MCF 10A (cell line): ENCODE data around the gene ZNF100. TPM values are rescaled to one million over a fixed set of nuclear protein-coding genes. Genes with fewer than 3 reads are reported as not detected.
"Not testable (repeated sequence)": the region's sequence is repeated elsewhere in the genome, so short reads cannot be mapped to it uniquely, and the experiment has no call there.

Experiments
- BruUV-seq: library from RNA; stranded (reverse); fragments of 400-500 nt; replicated peaks from 2 replicates; lab custom pipeline; 2021; lab: Mats Ljungman, UMichigan
- CTCF ChIA-PET: fragments of 300-600 bp; sonication (Branson Sonifier 250); formaldehyde crosslinking; extraction: SDS; loops from one replicate; lab custom pipeline; 2021; ENCODE audit warnings: antibody characterized with exemption, inconsistent platforms; lab: Yijun Ruan, JAX
- POLR2A ChIA-PET: fragments of 300-600, 350-650 bp; sonication (Branson Sonifier 250); formaldehyde crosslinking; extraction: SDS; loops from one replicate; lab custom pipeline; 2020; ENCODE audit warnings: antibody characterized with exemption, inconsistent platforms; lab: Yijun Ruan, JAX
- DNase-seq: peaks from one replicate; pipeline ENCODE4 v3.0.0-alpha.2; 2018; ENCODE audit not compliant: unreplicated experiment
- H3K27ac Mint-ChIP-seq: one replicate; pipeline ENCODE4 v1.8.0; 2022; ENCODE audit warnings: mild to moderate bottlenecking, low read depth, mixed read lengths; ENCODE audit not compliant: unreplicated experiment
- H3K27me3 Mint-ChIP-seq: one replicate; pipeline ENCODE4 v1.8.0; 2022; ENCODE audit warnings: mixed read lengths; ENCODE audit not compliant: insufficient read depth, unreplicated experiment
- H3K36me3 Mint-ChIP-seq: one replicate; pipeline ENCODE4 v1.8.0; 2022; ENCODE audit warnings: mild to moderate bottlenecking, moderate library complexity, mixed read lengths; ENCODE audit not compliant: insufficient read depth, unreplicated experiment
- H3K4me1 Mint-ChIP-seq: one replicate; pipeline ENCODE4 v1.8.0; 2022; ENCODE audit warnings: mixed read lengths; ENCODE audit not compliant: insufficient read depth, unreplicated experiment
- H3K4me3 Mint-ChIP-seq: one replicate; pipeline ENCODE4 v1.8.0; 2022; ENCODE audit warnings: mild to moderate bottlenecking, moderate library complexity, mixed read lengths; ENCODE audit not compliant: unreplicated experiment
- H3K9me3 Mint-ChIP-seq: one replicate; pipeline ENCODE4 v1.8.0; 2022; ENCODE audit warnings: mixed read lengths; ENCODE audit not compliant: unreplicated experiment
- CTCF ChIP-seq: fragments of 200-600 bp; IDR thresholded peaks from one replicate; pipeline ENCODE4 v1.8.0; 2022; ENCODE audit warnings: antibody characterized with exemption, mild to moderate bottlenecking; ENCODE audit not compliant: unreplicated experiment
- intact Hi-C: fragments of 100-400 bp; cut with micrococcal nuclease; formaldehyde crosslinking; loops from 2 replicates; pipeline ENCODE4 v1.14.1; 2022
- total RNA-seq: library from RNA; stranded (reverse); gene quantifications from 2 replicates; pipeline ENCODE4 v1.2.3, GENCODE V29; 2022

Gene ZNF100
- total RNA-seq, 1 experiment from 2014 or later = 9.3 TPM

GRCh38 chr19:21758296-21758695 lies 9.1 kb downstream of the ZNF100 start:
- TF ChIP-seq CTCF = no peak
- Mint-ChIP-seq H3K4me3 (no peak overlapping the region), H3K36me3 (peaks cover 48% of the 10 kb centered on the region), H3K4me1 (no peaks in the 10 kb centered on the region), H3K27me3 (no peaks in the 10 kb centered on the region), H3K27ac (no peak overlapping the region), H3K9me3 (peaks cover 15% of the 10 kb centered on the region)
- intact Hi-C loops = no loop called here
- DNase-seq = no peak
- ChIA-PET CTCF (no interaction called here), POLR2A (no interaction called here)
- BruUV-seq = no TSS peak

- BruUV-seq, POLR2A ChIA-PET, H3K27ac Mint-ChIP-seq, DNase-seq, H3K4me3 Mint-ChIP-seq, H3K27me3 Mint-ChIP-seq, intact Hi-C loops, H3K4me1 Mint-ChIP-seq: not testable (repeated sequence)
- Mint-ChIP-seq H3K36me3 (peaks cover 42% of the 10 kb centered on the region), H3K9me3 (peaks cover 15% of the 10 kb centered on the region)
- CTCF ChIA-PET = interaction anchor here (0.6 kb wide), 1 partner anchor 30 kb away, joined by 3 read pairs; no protein-coding TSS in a partner anchor
These were observed 11.8 kb downstream of the ZNF100 start for GRCh38 chr19:21755555-21755954.

- intact Hi-C loops = no loop called here
- Mint-ChIP-seq H3K36me3 (peaks cover 48% of the 10 kb centered on the region), H3K27me3 (no peaks in the 10 kb centered on the region), H3K27ac (no peak overlapping the region), H3K4me3 (no peak overlapping the region), H3K9me3 (peaks cover 10% of the 10 kb centered on the region), H3K4me1 (no peaks in the 10 kb centered on the region)
- no TSS peak for BruUV-seq
- no peak for TF ChIP-seq CTCF
- POLR2A ChIA-PET = interaction anchor here (0.9 to 1.3 kb wide), 2 partner anchors 16 to 21 kb away, joined by 3 to 5 read pairs; partner anchors contain the start of gene ZNF100
- CTCF ChIA-PET = interaction anchor here (0.6 to 0.8 kb wide), 3 partner anchors 17 to 343 kb away, joined by 3 read pairs; no protein-coding TSS in a partner anchor
- DNase-seq = no peak
These were observed 16.0 kb downstream of the ZNF100 start for GRCh38 chr19:21751384-21751783.

- Mint-ChIP-seq H3K36me3 (peaks cover 48% of the 10 kb centered on the region), H3K4me3 (no peak overlapping the region), H3K27me3 (no peaks in the 10 kb centered on the region), H3K4me1 (no peaks in the 10 kb centered on the region), H3K9me3 (peaks cover 8% of the 10 kb centered on the region), H3K27ac (no peak overlapping the region)
- CTCF ChIA-PET = no interaction called here
- POLR2A ChIA-PET = interaction anchor here (0.9 to 1.3 kb wide), 2 partner anchors 17 to 22 kb away, joined by 3 to 5 read pairs; partner anchors contain the start of gene ZNF100
- intact Hi-C loops = no loop called here
- no peak for TF ChIP-seq CTCF
- no peak for DNase-seq
- no TSS peak for BruUV-seq
These were observed 16.7 kb downstream of the ZNF100 start for GRCh38 chr19:21750586-21751128.
